ENCODE data around the gene PIGK. TPM values are rescaled to one million over a fixed set of nuclear protein-coding genes. Genes with fewer than 3 reads are reported as not detected.

Gene PIGK
- total and polyA plus RNA-seq, 8 donors: 0.58 to 62.4 (median 8.5) TPM

- H3K4me3 ChIP-seq: no peak overlapping the region
- H3K9me3 ChIP-seq: no peaks in the 10 kb centered on the region
- H3K4me1 ChIP-seq: peaks cover 0 to 11% (median 5%) of the 10 kb centered on the region in 4 donors
- TF ChIP-seq POLR2A (IDR thresholded peaks at IDR 0.05): no peak
- TF ChIP-seq CTCF (IDR thresholded peaks at IDR 0.05): no peak
- TF ChIP-seq POLR2AphosphoS5 (IDR thresholded peaks at IDR 0.05): no peak
- no peak for TF ChIP-seq EP300 (IDR thresholded peaks at IDR 0.05)
- 20 to 55% (median 47%) methylated on average over 1 of the region's 1 CpG for WGBS, 5 donors
- no peaks in the 10 kb centered on the region for H3K36me3 ChIP-seq
- H3K27me3 ChIP-seq: peaks cover 0 to 18% (median 0%) of the 10 kb centered on the region in 3 donors
- intact Hi-C loops (cut with DNase I; ENCODE audit: low total_unique reads): no loop called here
- no peak for DNase-seq
- H3K27ac ChIP-seq: no peak overlapping the region
These were observed 44.5 kb upstream of the PIGK start for GRCh38 chr1:77263708-77264107.

GRCh38 chr1:77253211-77253610 is 34.0 kb upstream of the PIGK start:
- TF ChIP-seq EP300 (IDR thresholded peaks at IDR 0.05): no peak
- TF ChIP-seq POLR2AphosphoS5 (IDR thresholded peaks at IDR 0.05): no peak
- no peak for TF ChIP-seq CTCF (IDR thresholded peaks at IDR 0.05)
- TF ChIP-seq POLR2A (IDR thresholded peaks at IDR 0.05): no peak
- Histone ChIP-seq H3K4me1 (no peaks in the 10 kb centered on the region), H3K9me3 (peaks cover 0 to 52% (median 33%) of the 10 kb centered on the region in 4 donors), H3K27ac (no peak overlapping the region), H3K27me3 (no peaks in the 10 kb centered on the region), H3K4me3 (no peak overlapping the region), H3K36me3 (no peaks in the 10 kb centered on the region)
- WGBS, 5 donors: 72 to 81% (median 73%) methylated on average over 1 of the region's 1 CpG
- no peak for DNase-seq
- intact Hi-C loops (cut with DNase I; ENCODE audit: low total_unique reads): no loop called here

- intact Hi-C loops (cut with DNase I; ENCODE audit: low total_unique reads): no loop called here
- no peak for DNase-seq
- TF ChIP-seq POLR2A (IDR thresholded peaks at IDR 0.05): no peak
- TF ChIP-seq POLR2AphosphoS5 (IDR thresholded peaks at IDR 0.05): no peak
- TF ChIP-seq EP300 (IDR thresholded peaks at IDR 0.05): no peak
- TF ChIP-seq CTCF (IDR thresholded peaks at IDR 0.05): no peak
- H3K27ac ChIP-seq: no peak overlapping the region
- H3K36me3 ChIP-seq: no peaks in the 10 kb centered on the region
- H3K4me1 ChIP-seq: no peaks in the 10 kb centered on the region
- peaks cover 0 to 53% (median 35%) of the 10 kb centered on the region in 4 donors for H3K9me3 ChIP-seq
- H3K4me3 ChIP-seq: no peak overlapping the region
- H3K27me3 ChIP-seq: no peaks in the 10 kb centered on the region
- 83 to 93% (median 91%) methylated on average over 1 of the region's 1 CpG for WGBS, 5 donors
These were observed 30.9 kb upstream of the PIGK start for GRCh38 chr1:77250126-77250525.

GRCh38 chr1:77245830-77246229 is 26.6 kb upstream of the PIGK start:
- Histone ChIP-seq H3K36me3 (no peaks in the 10 kb centered on the region), H3K9me3 (peaks cover 0 to 25% (median 14%) of the 10 kb centered on the region in 4 donors), H3K4me3 (no peak overlapping the region), H3K27me3 (no peaks in the 10 kb centered on the region), H3K27ac (no peak overlapping the region), H3K4me1 (no peaks in the 10 kb centered on the region)
- no peak for TF ChIP-seq POLR2AphosphoS5 (IDR thresholded peaks at IDR 0.05)
- no peak for TF ChIP-seq EP300 (IDR thresholded peaks at IDR 0.05)
- no peak for TF ChIP-seq POLR2A (IDR thresholded peaks at IDR 0.05)
- no peak for TF ChIP-seq CTCF (IDR thresholded peaks at IDR 0.05)
- DNase-seq: no peak
- intact Hi-C loops (cut with DNase I; ENCODE audit: low total_unique reads): no loop called here
- WGBS, 5 donors: 36 to 53% (median 45%) methylated on average over 2 of the region's 2 CpGs

Data from stomach (tissue), 9 donors.